PFSK-1 (cell line): ENCODE results near the gene SDK1.

Experiments used
- FOXP2 ChIP-seq: optimal IDR thresholded peaks from 2 replicates; pipeline ENCODE3; 2011; ENCODE audit warnings: borderline replicate concordance, control low read depth, inconsistent platforms; ENCODE audit not compliant: insufficient read depth; ENCODE audit errors: extremely low read length, extremely low read depth
- POLR2AphosphoS5 ChIP-seq: IDR thresholded peaks from 2 replicates; pipeline ENCODE4 v1.6.1; 2012; ENCODE audit warnings: low read depth, mild to moderate bottlenecking, control low read depth, low read length, moderate library complexity
- SIN3A ChIP-seq: IDR thresholded peaks from 2 replicates; pipeline ENCODE4 v1.6.1; 2012; ENCODE audit warnings: mild to moderate bottlenecking, low read length, moderate library complexity, borderline replicate concordance; ENCODE audit not compliant: insufficient read depth
- TAF1 ChIP-seq: IDR thresholded peaks from 2 replicates; pipeline ENCODE4 v1.6.1; 2012; ENCODE audit warnings: low read length, control low read depth, borderline replicate concordance; ENCODE audit not compliant: insufficient read depth
- TF ChIP-seq, protein P1 (sequence below), 2 experiments: IDR thresholded peaks; 2 replicates each; pipeline versions ENCODE4 v1.6.1 to v1.8.0; 2011 to 2012; ENCODE audit warnings: low read depth in 2 of 2, low read length in 2 of 2, control low read depth in 1 of 2, inconsistent platforms in 1 of 2, mild to moderate bottlenecking in 1 of 2, moderate library complexity in 1 of 2; ENCODE audit not compliant: insufficient read depth in 1 of 2

SDK1 gene

DNA sequence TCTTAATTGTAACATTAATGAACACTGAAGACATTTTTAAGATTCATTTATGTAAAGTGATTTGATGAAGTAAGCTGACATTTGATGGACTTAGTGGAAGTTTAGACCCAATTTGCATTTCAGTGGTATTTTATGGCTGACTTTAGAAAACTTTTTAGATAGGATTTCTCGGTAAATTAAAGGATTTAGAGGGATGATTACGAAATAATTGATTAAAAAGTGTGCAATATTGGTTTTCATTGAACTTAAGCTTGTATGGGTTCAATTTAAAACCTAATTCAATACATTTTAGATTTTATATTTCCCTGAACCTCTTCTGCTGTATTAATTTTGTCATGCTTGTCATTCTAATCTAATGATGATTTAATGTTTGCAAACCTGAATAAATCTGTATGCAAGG lies 135.1 kb downstream of the SDK1 start:
- TF ChIP-seq POLR2AphosphoS5 (no peak), FOXP2 (no peak), TAF1 (no peak), SIN3A (no peak)
- TF ChIP-seq, protein P1, sequence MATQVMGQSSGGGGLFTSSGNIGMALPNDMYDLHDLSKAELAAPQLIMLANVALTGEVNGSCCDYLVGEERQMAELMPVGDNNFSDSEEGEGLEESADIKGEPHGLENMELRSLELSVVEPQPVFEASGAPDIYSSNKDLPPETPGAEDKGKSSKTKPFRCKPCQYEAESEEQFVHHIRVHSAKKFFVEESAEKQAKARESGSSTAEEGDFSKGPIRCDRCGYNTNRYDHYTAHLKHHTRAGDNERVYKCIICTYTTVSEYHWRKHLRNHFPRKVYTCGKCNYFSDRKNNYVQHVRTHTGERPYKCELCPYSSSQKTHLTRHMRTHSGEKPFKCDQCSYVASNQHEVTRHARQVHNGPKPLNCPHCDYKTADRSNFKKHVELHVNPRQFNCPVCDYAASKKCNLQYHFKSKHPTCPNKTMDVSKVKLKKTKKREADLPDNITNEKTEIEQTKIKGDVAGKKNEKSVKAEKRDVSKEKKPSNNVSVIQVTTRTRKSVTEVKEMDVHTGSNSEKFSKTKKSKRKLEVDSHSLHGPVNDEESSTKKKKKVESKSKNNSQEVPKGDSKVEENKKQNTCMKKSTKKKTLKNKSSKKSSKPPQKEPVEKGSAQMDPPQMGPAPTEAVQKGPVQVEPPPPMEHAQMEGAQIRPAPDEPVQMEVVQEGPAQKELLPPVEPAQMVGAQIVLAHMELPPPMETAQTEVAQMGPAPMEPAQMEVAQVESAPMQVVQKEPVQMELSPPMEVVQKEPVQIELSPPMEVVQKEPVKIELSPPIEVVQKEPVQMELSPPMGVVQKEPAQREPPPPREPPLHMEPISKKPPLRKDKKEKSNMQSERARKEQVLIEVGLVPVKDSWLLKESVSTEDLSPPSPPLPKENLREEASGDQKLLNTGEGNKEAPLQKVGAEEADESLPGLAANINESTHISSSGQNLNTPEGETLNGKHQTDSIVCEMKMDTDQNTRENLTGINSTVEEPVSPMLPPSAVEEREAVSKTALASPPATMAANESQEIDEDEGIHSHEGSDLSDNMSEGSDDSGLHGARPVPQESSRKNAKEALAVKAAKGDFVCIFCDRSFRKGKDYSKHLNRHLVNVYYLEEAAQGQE (IDR thresholded peaks at IDR 0.05; ENCODE audit: insufficient read depth in 1 of 2, low read depth in 2 of 2, low read length in 2 of 2): no peak

DNA sequence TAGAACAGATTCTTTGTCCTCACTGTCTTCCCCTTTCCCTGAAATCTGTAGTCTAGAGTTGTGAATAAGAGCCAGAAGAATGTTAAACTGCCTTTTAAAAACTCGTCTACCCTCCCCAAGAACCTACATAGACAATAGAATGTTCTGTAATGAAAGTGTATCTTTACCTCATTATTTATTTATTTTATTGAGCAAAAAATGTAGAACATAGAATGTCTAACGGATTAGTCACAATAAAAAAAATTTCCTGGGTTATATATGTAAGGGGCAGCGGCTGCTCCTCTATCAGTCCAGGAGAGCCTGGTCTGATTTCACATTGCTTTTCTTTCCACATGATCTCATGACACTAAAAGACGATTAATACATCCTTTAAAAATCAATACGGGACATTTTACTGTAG lies 135.7 kb downstream of the SDK1 start:
- TF ChIP-seq TAF1 (no peak), POLR2AphosphoS5 (no peak), SIN3A (no peak), FOXP2 (no peak)
- TF ChIP-seq, protein P1 (IDR thresholded peaks at IDR 0.05; ENCODE audit: insufficient read depth in 1 of 2, low read depth in 2 of 2, low read length in 2 of 2): no peak

DNA sequence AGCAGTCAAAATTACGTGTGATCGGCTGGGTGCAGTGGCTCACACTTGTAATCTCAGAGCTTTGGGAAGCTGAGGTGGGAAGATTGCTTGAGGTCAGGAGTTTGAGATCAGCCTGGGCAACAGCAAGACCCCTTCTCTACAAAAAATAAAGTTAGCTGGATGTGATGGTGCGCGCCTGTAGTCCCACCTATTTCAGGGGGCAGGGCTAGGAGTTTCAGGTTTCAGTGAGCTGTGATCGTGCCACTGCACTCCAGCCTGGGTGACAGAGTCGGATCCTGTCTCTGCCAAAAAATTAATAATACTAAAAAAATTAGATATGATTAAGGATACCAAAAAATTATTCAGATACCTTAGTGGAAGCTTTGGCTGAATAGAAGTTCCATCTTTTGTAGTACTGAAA lies 136.4 kb downstream of the SDK1 start:
- TF ChIP-seq FOXP2 (no peak), SIN3A (no peak), POLR2AphosphoS5 (no peak), TAF1 (no peak)
- TF ChIP-seq, protein P1 (IDR thresholded peaks at IDR 0.05; ENCODE audit: insufficient read depth in 1 of 2, low read depth in 2 of 2, low read length in 2 of 2): no peak

- no peak for TF ChIP-seq FOXP2
- TF ChIP-seq TAF1: no peak
- no peak for TF ChIP-seq SIN3A
- no peak for TF ChIP-seq POLR2AphosphoS5
- TF ChIP-seq, protein P1 (IDR thresholded peaks at IDR 0.05; ENCODE audit: insufficient read depth in 1 of 2, low read depth in 2 of 2, low read length in 2 of 2): no peak
These were observed 137.3 kb downstream of the SDK1 start for GRCh38 chr7:3438352-3438751.
